Smooth muscle cell (in vitro differentiated cells): ENCODE measurements around the gene ZNF699. TPM values are rescaled to one million over a fixed set of nuclear protein-coding genes. Genes with fewer than 3 reads are reported as not detected.
A peak's percentile ranks its signal among the peaks of the same experiment; 100 is the strongest.
"Not testable (repeated sequence)": the region's sequence is repeated elsewhere in the genome, so short reads cannot be mapped to it uniquely, and the experiment has no call there.

Source experiments
- DNase-seq: peaks from one replicate; lab custom pipeline; 2025; ENCODE audit not compliant: unreplicated experiment; lab: John Stamatoyannopoulos, UW
- H2AFZ ChIP-seq: fragments of 200-600 bp; sonication (generic); 2 replicates; pipeline ENCODE4 v1.6.0; 2016; ENCODE audit warnings: antibody characterized with exemption, low read depth, mild to moderate bottlenecking
- H3F3A ChIP-seq: fragments of 200-600 bp; sonication (generic); 2 replicates; pipeline ENCODE4 v1.6.0; 2017; ENCODE audit warnings: antibody characterized with exemption, low read depth
- H3K27ac ChIP-seq: fragments of 200-600 bp; sonication (generic); 2 replicates; pipeline ENCODE4 v1.5.1; 2016; ENCODE audit warnings: low read depth, mild to moderate bottlenecking
- H3K27me3 ChIP-seq: fragments of 200-600 bp; sonication (generic); 2 replicates; pipeline ENCODE4 v1.6.1; 2016; ENCODE audit warnings: low read depth, mild to moderate bottlenecking
- H3K36me3 ChIP-seq: fragments of 200-600 bp; sonication (generic); 2 replicates; pipeline ENCODE4 v1.5.1; 2016; ENCODE audit warnings: low read depth
- H3K4me1 ChIP-seq: fragments of 200-600 bp; sonication (generic); 2 replicates; pipeline ENCODE4 v1.5.1; 2016; ENCODE audit warnings: low read depth
- H3K4me2 ChIP-seq: fragments of 200-600 bp; sonication (generic); 2 replicates; pipeline ENCODE4 v1.6.0; 2016; ENCODE audit warnings: mild to moderate bottlenecking
- H3K4me3 ChIP-seq: fragments of 200-600 bp; sonication (generic); 2 replicates; pipeline ENCODE4 v1.5.1; 2016; ENCODE audit warnings: mild to moderate bottlenecking
- H3K79me2 ChIP-seq: fragments of 200-600 bp; sonication (generic); 2 replicates; pipeline ENCODE4 v1.6.0; 2016; ENCODE audit warnings: low read depth, mild to moderate bottlenecking
- H3K9ac ChIP-seq: fragments of 200-600 bp; sonication (generic); 2 replicates; pipeline ENCODE4 v1.6.0; 2016; ENCODE audit warnings: low read depth
- H3K9me3 ChIP-seq: fragments of 200-600 bp; sonication (generic); replicated peaks from 2 replicates; pipeline ENCODE4 v1.5.1; 2016; ENCODE audit warnings: low read depth
- H4K20me1 ChIP-seq: fragments of 200-600 bp; sonication (generic); 2 replicates; pipeline ENCODE4 v1.6.0; 2016; ENCODE audit warnings: low read depth
- CTCF ChIP-seq: fragments of 200-600 bp; sonication (generic); IDR thresholded peaks from 2 replicates; pipeline ENCODE4 v1.5.1; 2017; ENCODE audit warnings: borderline replicate concordance, mild to moderate bottlenecking, antibody characterized with exemption; ENCODE audit not compliant: insufficient read depth, poor library complexity, severe bottlenecking
- WGBS: methylation state at CpG from one replicate; pipeline ENCODE4 v1.1.7; 2016; ENCODE audit warnings: low lambda C conversion rate; 5-methylcytosine and 5-hydroxymethylcytosine counted together
- polyA plus RNA-seq: library from polyadenylated mRNA; unstranded; fragments of >200 nt; fragmentation: Nextera tagmentation; extraction: Ambion mirVana; gene quantifications from 2 replicates; pipeline ENCODE4 v1.2.1, GENCODE V29; 2016
- total RNA-seq: library from RNA; depleted of rRNA; stranded (reverse); fragments of >200 nt; gene quantifications from 2 replicates; pipeline ENCODE4 v1.2.3, GENCODE V29; 2014

The ZNF699 gene
- total and polyA plus RNA-seq, 2 experiments from 2014 or later, result 3.5 to 6.3 TPM

GRCh38 chr19:9323557-9323918 is 13.9 kb upstream of the ZNF699 start:
- Histone ChIP-seq H3F3A (peaks cover 6% of the 10 kb centered on the region), H2AFZ (peak overlapping the region; percentile 90), H3K4me2 (peak overlapping the region; percentile 90), H3K9me3 (peaks cover 8% of the 10 kb centered on the region), H3K4me3 (peak overlapping the region; percentile 66), H3K79me2 (peaks cover 25% of the 10 kb centered on the region), H4K20me1 (no peaks in the 10 kb centered on the region), H3K36me3 (peaks cover 8% of the 10 kb centered on the region), H3K27me3 (no peaks in the 10 kb centered on the region), H3K4me1 (no peaks in the 10 kb centered on the region), H3K27ac (peak overlapping the region; percentile 61), H3K9ac (peak overlapping the region; percentile 47)
- no peak for TF ChIP-seq CTCF
- no peak for DNase-seq
- WGBS, result 31% methylated on average over 9 of the region's 9 CpGs

- not testable (repeated sequence) for H3K36me3 ChIP-seq, DNase-seq, H3K4me2 ChIP-seq, H3F3A ChIP-seq, H2AFZ ChIP-seq, H3K9ac ChIP-seq, H3K9me3 ChIP-seq, H3K4me1 ChIP-seq, H4K20me1 ChIP-seq, H3K4me3 ChIP-seq, H3K27ac ChIP-seq, H3K27me3 ChIP-seq
- WGBS, result 92% methylated on average over 10 of the region's 10 CpGs
- peaks cover 24% of the 10 kb centered on the region for H3K79me2 ChIP-seq
These were observed 12.6 kb upstream of the ZNF699 start for GRCh38 chr19:9322201-9322600.

GRCh38 chr19:9321756-9322155 is 12.1 kb upstream of the ZNF699 start:
- H2AFZ ChIP-seq, H4K20me1 ChIP-seq, H3K9me3 ChIP-seq, H3K27ac ChIP-seq, DNase-seq, H3K36me3 ChIP-seq, H3F3A ChIP-seq, H3K27me3 ChIP-seq, H3K4me1 ChIP-seq, H3K4me3 ChIP-seq, H3K9ac ChIP-seq, H3K4me2 ChIP-seq: not testable (repeated sequence)
- WGBS, result 84% methylated on average over 7 of the region's 14 CpGs
- peaks cover 22% of the 10 kb centered on the region for H3K79me2 ChIP-seq

- Histone ChIP-seq H3K36me3 (no peaks in the 10 kb centered on the region), H3K79me2 (peaks cover 18% of the 10 kb centered on the region), H3K9me3 (no peaks in the 10 kb centered on the region), H3K4me1 (no peaks in the 10 kb centered on the region), H3K4me3 (no peak overlapping the region), H2AFZ (no peak overlapping the region), H3K9ac (no peak overlapping the region), H3K27ac (no peak overlapping the region), H3K27me3 (no peaks in the 10 kb centered on the region), H3K4me2 (no peak overlapping the region), H4K20me1 (no peaks in the 10 kb centered on the region), H3F3A (peaks cover 6% of the 10 kb centered on the region)
- no peak for TF ChIP-seq CTCF
- no peak for DNase-seq
- 90% methylated on average over 13 of the region's 23 CpGs for WGBS
These were observed 11.7 kb upstream of the ZNF699 start for GRCh38 chr19:9321338-9321737.

- Histone ChIP-seq H3K27me3 (no peaks in the 10 kb centered on the region), H3K9me3 (no peaks in the 10 kb centered on the region), H3K9ac (no peak overlapping the region), H3K27ac (no peak overlapping the region), H2AFZ (no peak overlapping the region), H3K4me2 (no peak overlapping the region), H4K20me1 (no peaks in the 10 kb centered on the region), H3K4me3 (no peak overlapping the region), H3F3A (peaks cover 3% of the 10 kb centered on the region), H3K4me1 (peaks cover 2% of the 10 kb centered on the region), H3K79me2 (peaks cover 2% of the 10 kb centered on the region), H3K36me3 (no peaks in the 10 kb centered on the region)
- no peak for TF ChIP-seq CTCF
- DNase-seq, result no peak
- WGBS, result 63% methylated on average over 4 of the region's 4 CpGs
These were observed 4.1 kb upstream of the ZNF699 start for GRCh38 chr19:9313756-9314155.
